Left ventricle myocardium superior (tissue), 1 donor: ENCODE results near the gene HOXA2. TPM values are rescaled to one million over a fixed set of nuclear protein-coding genes. Genes with fewer than 3 reads are reported as not detected.

Experiments
- ATAC-seq: fragments of 200-7000 bp; cut with Tn5 transposase; one replicate; pipeline ENCODE4 v1.9.1; 2020; ENCODE audit warnings: mild to moderate bottlenecking, moderate library complexity
- DNase-seq: peaks from one replicate; pipeline ENCODE4 v3.0.0-alpha.2; 2020
- intact Hi-C: fragments of 100-400 bp; cut with micrococcal nuclease; formaldehyde crosslinking; loops from one replicate; pipeline ENCODE4 v1.11.0; 2022
- total RNA-seq: library from RNA; stranded (reverse); fragmentation: NEBNext Ultra II Directional; extraction: Animal tissue kit (Norgen Biotek cat#: 25700); gene quantifications from one replicate; pipeline ENCODE4 v1.2.1, GENCODE V29; 2021
- donor health status: DM: no; HTN: yes; CAD: no; lungs with severe emphysema.

HOXA2 gene
- total RNA-seq, 1 donor from 2014 or later = 0.12 TPM

- DNase-seq = no peak
- intact Hi-C loops = no loop called here
- no peak for ATAC-seq
Observed at GRCh38 chr7:27104341-27105058, 2.0 kb upstream of the HOXA2 start.

- DNase-seq = no peak
- no peak for ATAC-seq
- intact Hi-C loops = no loop called here
Observed at GRCh38 chr7:27103489-27104226, 1.2 kb upstream of the HOXA2 start.

GRCh38 chr7:27101957-27102580 lies 414 bp downstream of the HOXA2 start:
- no peak for ATAC-seq
- intact Hi-C loops = no loop called here
- DNase-seq = no peak

- intact Hi-C loops = no loop called here
- no peak for ATAC-seq
- no peak for DNase-seq
Observed at GRCh38 chr7:27101171-27101956, 1.1 kb downstream of the HOXA2 start.

- no peak for DNase-seq
- intact Hi-C loops = no loop called here
- no peak for ATAC-seq
Observed at GRCh38 chr7:27100694-27101170, 1.8 kb downstream of the HOXA2 start.

- ATAC-seq (no peak), DNase-seq (no peak)
- intact Hi-C loops = no loop called here
Observed at GRCh38 chr7:27099453-27100370, 2.8 kb downstream of the HOXA2 start.

- no peak for DNase-seq
Observed at GRCh38 chr7:27098578-27099451, 3.7 kb downstream of the HOXA2 start.

GRCh38 chr7:27097686-27098577 lies 4.6 kb downstream of the HOXA2 start:
- DNase-seq (no peak), ATAC-seq (no peak)
- intact Hi-C loops = no loop called here

More at GRCh38 chr7:27098578-27099451, 3.7 kb downstream of the HOXA2 start:
- ATAC-seq = no peak
- intact Hi-C loops = no loop called here

- DNase-seq = no peak
- intact Hi-C loops = no loop called here
- ATAC-seq = peak; percentile 71
Observed at GRCh38 chr7:27096768-27097514, 5.5 kb downstream of the HOXA2 start.

GRCh38 chr7:27095897-27096767 lies 6.4 kb downstream of the HOXA2 start, which contains the start of gene HOXA1:
Gene HOXA1, minus strand, starts transcription at chr7:27096000. Its CDS starts 88 bp downstream, at chr7:27095912.
- intact Hi-C loops = no loop called here
- DNase-seq (peak; percentile 65), ATAC-seq (peak; percentile 85)

- no peak for DNase-seq
- no peak for ATAC-seq
- intact Hi-C loops = no loop called here
Observed at GRCh38 chr7:27095050-27095896, 7.2 kb downstream of the HOXA2 start.

- no peak for ATAC-seq
- intact Hi-C loops = no loop called here
- no peak for DNase-seq
Observed at GRCh38 chr7:27094304-27095049, 8.0 kb downstream of the HOXA2 start.

GRCh38 chr7:27093184-27093895 lies 9.1 kb downstream of the HOXA2 start:
- no peak for ATAC-seq
- no peak for DNase-seq
- intact Hi-C loops = no loop called here
